Vagina (tissue), 2 donors: Measurements from ENCODE around the gene OTOP1.

Experiments
- POLR2AphosphoS5 ChIP-seq, 2 donors: sonication (generic); formaldehyde crosslinking; IDR thresholded peaks; one replicate each; pipeline ENCODE4 v1.9.0; 2017; ENCODE audit warnings: antibody characterized with exemption in 2 of 2, mild to moderate bottlenecking in 2 of 2, low read depth in 1 of 2; ENCODE audit not compliant: insufficient read depth in 1 of 2
- TF ChIP-seq, protein P1 (sequence below), 3 experiments: fragments of 450-650 bp in 2 of 3; fragments of 200-600 bp in 1 of 3; sonication (generic) in 1 of 3; IDR thresholded peaks; one replicate each; pipeline ENCODE4 v1.5.1; 2017 to 2019; ENCODE audit warnings: antibody characterized with exemption in 3 of 3, mild to moderate bottlenecking in 2 of 3, moderate library complexity in 2 of 3

DNA sequence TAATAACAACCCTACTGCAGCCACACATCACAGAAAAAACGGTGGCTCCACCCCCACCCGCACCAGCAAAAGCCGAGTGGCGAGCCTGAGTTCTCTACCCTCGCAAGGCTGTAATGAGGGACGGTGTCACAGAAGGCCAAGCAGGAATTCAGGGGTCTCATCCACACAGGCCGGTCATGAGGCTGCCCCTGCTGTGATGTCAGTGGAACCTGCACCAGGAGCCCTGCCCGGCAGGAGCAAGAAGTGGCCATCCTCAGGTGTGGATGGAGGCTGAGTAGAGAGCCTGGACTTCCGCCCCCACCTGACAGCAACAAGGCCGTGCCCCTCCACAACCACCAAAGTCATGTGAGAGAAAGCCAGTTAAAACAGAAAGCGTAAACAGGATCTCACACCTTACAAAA, 42.6 kb upstream of the OTOP1 start:
- TF ChIP-seq, protein P1, sequence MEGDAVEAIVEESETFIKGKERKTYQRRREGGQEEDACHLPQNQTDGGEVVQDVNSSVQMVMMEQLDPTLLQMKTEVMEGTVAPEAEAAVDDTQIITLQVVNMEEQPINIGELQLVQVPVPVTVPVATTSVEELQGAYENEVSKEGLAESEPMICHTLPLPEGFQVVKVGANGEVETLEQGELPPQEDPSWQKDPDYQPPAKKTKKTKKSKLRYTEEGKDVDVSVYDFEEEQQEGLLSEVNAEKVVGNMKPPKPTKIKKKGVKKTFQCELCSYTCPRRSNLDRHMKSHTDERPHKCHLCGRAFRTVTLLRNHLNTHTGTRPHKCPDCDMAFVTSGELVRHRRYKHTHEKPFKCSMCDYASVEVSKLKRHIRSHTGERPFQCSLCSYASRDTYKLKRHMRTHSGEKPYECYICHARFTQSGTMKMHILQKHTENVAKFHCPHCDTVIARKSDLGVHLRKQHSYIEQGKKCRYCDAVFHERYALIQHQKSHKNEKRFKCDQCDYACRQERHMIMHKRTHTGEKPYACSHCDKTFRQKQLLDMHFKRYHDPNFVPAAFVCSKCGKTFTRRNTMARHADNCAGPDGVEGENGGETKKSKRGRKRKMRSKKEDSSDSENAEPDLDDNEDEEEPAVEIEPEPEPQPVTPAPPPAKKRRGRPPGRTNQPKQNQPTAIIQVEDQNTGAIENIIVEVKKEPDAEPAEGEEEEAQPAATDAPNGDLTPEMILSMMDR (IDR thresholded peaks at IDR 0.05), result no peak
- TF ChIP-seq POLR2AphosphoS5 (IDR thresholded peaks at IDR 0.05; ENCODE audit: insufficient read depth in 1 of 2, low read depth in 1 of 2), result peak in 1 of 2 donors; percentile 35
